Calu3 (cell line): ENCODE measurements around the gene NUDT22. TPM values are rescaled to one million over a fixed set of nuclear protein-coding genes. Genes with fewer than 3 reads are reported as not detected.

ENCODE experiments used
- total RNA-seq: library from RNA; stranded (reverse); gene quantifications from 2 replicates; pipeline ENCODE4 v1.2.3, GENCODE V29; 2022

NUDT22 gene
- total RNA-seq, 1 experiment from 2014 or later = 58.7 TPM

Other genes with a start within 250 kb of the NUDT22 start
- 96.9 and 103 TPM in 2 replicates for gene OTUB1, start 239.8 kb upstream of the NUDT22 start, total RNA-seq
- gene FLRT1, start 190.3 kb upstream of the NUDT22 start, total RNA-seq = 0.09 and 0.10 TPM in 2 replicates
- 35.7 and 38.0 TPM in 2 replicates for gene MACROD1, start 60.2 kb upstream of the NUDT22 start, total RNA-seq
- gene STIP1, start 40.1 kb upstream of the NUDT22 start, total RNA-seq = 344 and 391 TPM in 2 replicates
- gene FERMT3, start 19.6 kb upstream of the NUDT22 start, total RNA-seq = 16.6 and 18.6 TPM in 2 replicates
- gene TRPT1, start 88 bp upstream of the NUDT22 start, total RNA-seq = 43.1 TPM in 2 replicates
- gene DNAJC4, start 4.3 kb downstream of the NUDT22 start, total RNA-seq = 26.6 and 28.0 TPM in 2 replicates
- gene VEGFB, start 8.3 kb downstream of the NUDT22 start, total RNA-seq = 88.8 and 91.5 TPM in 2 replicates
- 87.4 and 91.3 TPM in 2 replicates for gene FKBP2, start 14.8 kb downstream of the NUDT22 start, total RNA-seq
- 276 and 334 TPM in 2 replicates for gene PPP1R14B, start 20.7 kb downstream of the NUDT22 start, total RNA-seq
- 35.9 and 39.5 TPM in 2 replicates for gene PLCB3, start 25.3 kb downstream of the NUDT22 start, total RNA-seq
- 30.2 and 33.6 TPM in 2 replicates for gene BAD, start 58.4 kb downstream of the NUDT22 start, total RNA-seq
- 33.3 and 37.0 TPM in 2 replicates for gene GPR137, start 59.6 kb downstream of the NUDT22 start, total RNA-seq
- gene KCNK4, start 65.0 kb downstream of the NUDT22 start, total RNA-seq = not detected in 2 replicates
- 0.85 TPM in 1 of 2 replicates, not detected in the other for gene CATSPERZ, start 74.1 kb downstream of the NUDT22 start, total RNA-seq
- gene ESRRA, start 79.2 kb downstream of the NUDT22 start, total RNA-seq = 53.4 and 59.7 TPM in 2 replicates
- 197 and 211 TPM in 2 replicates for gene TRMT112, start 91.3 kb downstream of the NUDT22 start, total RNA-seq
- 165 TPM in 2 replicates for gene PRDX5, start 91.8 kb downstream of the NUDT22 start, total RNA-seq
- 7.6 and 8.2 TPM in 2 replicates for gene CCDC88B, start 113.9 kb downstream of the NUDT22 start, total RNA-seq
- gene RPS6KA4, start 132.9 kb downstream of the NUDT22 start, total RNA-seq = 46.0 and 56.5 TPM in 2 replicates